Muscle of leg (tissue), 11 donors: ENCODE results near the gene PPOX. TPM values are rescaled to one million over a fixed set of nuclear protein-coding genes. Genes with fewer than 3 reads are reported as not detected.

Experiments
- DNase-seq: peaks from one replicate; pipeline ENCODE4 v3.0.0; 2013
- H3K27ac ChIP-seq: one replicate; pipeline ENCODE4 v1.5.1; 2013; ENCODE audit warnings: mild to moderate bottlenecking, low read length, control low read depth
- H3K27me3 ChIP-seq: one replicate; pipeline ENCODE4 v1.6.1; 2013; ENCODE audit warnings: low read length; ENCODE audit not compliant: control insufficient read depth, insufficient read depth
- H3K36me3 ChIP-seq: one replicate; pipeline ENCODE4 v1.6.1; 2013; ENCODE audit warnings: low read length; ENCODE audit not compliant: control insufficient read depth, insufficient read depth
- H3K4me1 ChIP-seq: one replicate; pipeline ENCODE4 v1.6.1; 2013; ENCODE audit warnings: low read length; ENCODE audit not compliant: control insufficient read depth, insufficient read depth
- H3K4me3 ChIP-seq: one replicate; pipeline ENCODE4 v1.5.1; 2013; ENCODE audit warnings: low read length, control low read depth
- H3K9me3 ChIP-seq: replicated peaks from 2 replicates; pipeline ENCODE4 v1.6.1; 2013; ENCODE audit warnings: low read depth, low read length; ENCODE audit not compliant: control insufficient read depth
- WGBS: methylation state at CpG from one replicate; pipeline ENCODE4 v1.1.5; 2013; ENCODE audit warnings: missing lambda C conversion rate; ENCODE audit not compliant: insufficient coverage; 5-methylcytosine and 5-hydroxymethylcytosine counted together
- polyA plus RNA-seq, 8 donors: library from polyadenylated mRNA; unstranded; fragments of 120-200 nt; gene quantifications; one replicate each; pipeline versions ENCODE4 v1.2.1 to v1.2.3, GENCODE V29; 2013; ENCODE audit warnings: inconsistent platforms in 1 of 8, low replicate concordance in 1 of 8; ENCODE audit not compliant: insufficient read length in 8 of 8, insufficient read depth in 1 of 8
- total RNA-seq: library from RNA; stranded (reverse); fragments of 120-200 nt; gene quantifications from one replicate; pipeline ENCODE4 v1.2.4, GENCODE V29; 2013

Gene PPOX
- total and polyA plus RNA-seq, 9 donors = 16.1 to 28.6 (median 22.3) TPM

DNA sequence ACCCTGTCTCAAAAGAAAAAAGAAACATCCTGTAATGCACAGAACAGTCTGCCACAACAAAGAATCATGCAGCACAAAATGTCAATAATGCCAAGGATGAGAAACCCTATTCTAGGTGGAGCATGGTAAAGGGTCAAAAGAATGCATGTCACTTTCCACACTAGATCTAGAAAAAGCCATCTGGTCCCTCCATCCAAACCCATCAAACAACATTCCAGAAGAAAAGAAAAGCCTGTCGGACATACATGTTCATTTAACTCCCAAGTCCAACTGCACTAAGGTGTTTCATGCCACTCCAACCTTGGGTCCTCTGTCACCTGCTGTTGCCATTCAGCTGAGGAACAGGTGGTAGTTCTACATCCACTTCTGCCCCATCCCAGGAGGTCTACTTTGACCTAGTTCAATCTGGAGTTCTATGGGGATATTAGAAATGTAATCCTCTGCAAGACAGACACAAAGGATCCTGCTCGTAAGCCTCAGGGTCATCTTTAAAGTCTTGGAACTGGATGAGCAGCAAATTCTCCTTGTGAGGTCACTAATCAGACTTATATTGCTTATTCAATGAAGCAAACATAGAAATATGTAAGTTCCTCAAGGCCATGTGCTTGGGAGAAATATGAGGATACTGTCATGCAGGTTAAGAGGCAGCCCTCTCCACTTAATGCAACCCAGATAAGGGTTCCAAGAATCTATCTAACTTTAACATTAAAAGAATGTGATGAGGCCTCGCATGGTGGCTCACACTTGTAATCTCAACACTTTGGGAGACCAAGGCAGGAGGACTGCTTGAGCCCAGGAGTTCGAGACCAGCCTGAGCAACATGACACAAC lies 37.4 kb upstream of the PPOX start:
- WGBS = 100% methylated on average over 2 of the region's 4 CpGs
- Histone ChIP-seq H3K4me1 (peaks cover 26% of the 10 kb centered on the region), H3K4me3 (no peak overlapping the region), H3K27me3 (no peaks in the 10 kb centered on the region), H3K36me3 (peaks cover 47% of the 10 kb centered on the region), H3K9me3 (no peaks in the 10 kb centered on the region), H3K27ac (no peak overlapping the region)
- DNase-seq = no peak

DNA sequence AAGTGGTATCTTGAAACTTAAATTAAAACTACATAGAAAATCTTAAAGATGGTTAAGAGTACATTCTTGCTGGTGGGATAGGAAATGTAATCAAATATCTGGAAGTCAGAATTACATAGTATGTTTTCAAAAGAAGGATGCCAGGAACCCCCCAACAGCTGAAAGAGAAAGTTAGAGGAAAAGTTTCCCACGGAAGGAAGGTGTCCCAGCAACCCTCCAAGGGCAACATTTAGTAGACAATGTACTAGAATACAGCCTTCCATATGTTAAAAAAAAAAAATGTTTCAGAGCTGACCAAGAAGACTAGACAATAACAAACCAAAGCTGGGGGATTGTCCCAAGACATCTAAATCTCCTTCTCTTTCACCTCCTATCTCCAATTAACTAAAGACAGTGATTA lies 36.0 kb upstream of the PPOX start:
- no peaks in the 10 kb centered on the region for H3K27me3 ChIP-seq
- DNase-seq = no peak
- peak overlapping the region; percentile 96 for H3K27ac ChIP-seq
- peaks cover 38% of the 10 kb centered on the region for H3K36me3 ChIP-seq
- no CpG with 5 or more reads among the region's 1 CpG for WGBS
- peaks cover 29% of the 10 kb centered on the region for H3K4me1 ChIP-seq
- no peaks in the 10 kb centered on the region for H3K9me3 ChIP-seq
- no peak overlapping the region for H3K4me3 ChIP-seq

GRCh38 chr1:161131523-161132409 lies 34.5 kb upstream of the PPOX start:
- Histone ChIP-seq H3K36me3 (peaks cover 27% of the 10 kb centered on the region), H3K27ac (peak overlapping the region; percentile 96), H3K9me3 (no peaks in the 10 kb centered on the region), H3K4me1 (peaks cover 29% of the 10 kb centered on the region), H3K4me3 (peak overlapping the region; percentile 68), H3K27me3 (no peaks in the 10 kb centered on the region)
- 0% methylated on average over 20 of the region's 22 CpGs for WGBS
- peak; percentile 72 for DNase-seq

DNA sequence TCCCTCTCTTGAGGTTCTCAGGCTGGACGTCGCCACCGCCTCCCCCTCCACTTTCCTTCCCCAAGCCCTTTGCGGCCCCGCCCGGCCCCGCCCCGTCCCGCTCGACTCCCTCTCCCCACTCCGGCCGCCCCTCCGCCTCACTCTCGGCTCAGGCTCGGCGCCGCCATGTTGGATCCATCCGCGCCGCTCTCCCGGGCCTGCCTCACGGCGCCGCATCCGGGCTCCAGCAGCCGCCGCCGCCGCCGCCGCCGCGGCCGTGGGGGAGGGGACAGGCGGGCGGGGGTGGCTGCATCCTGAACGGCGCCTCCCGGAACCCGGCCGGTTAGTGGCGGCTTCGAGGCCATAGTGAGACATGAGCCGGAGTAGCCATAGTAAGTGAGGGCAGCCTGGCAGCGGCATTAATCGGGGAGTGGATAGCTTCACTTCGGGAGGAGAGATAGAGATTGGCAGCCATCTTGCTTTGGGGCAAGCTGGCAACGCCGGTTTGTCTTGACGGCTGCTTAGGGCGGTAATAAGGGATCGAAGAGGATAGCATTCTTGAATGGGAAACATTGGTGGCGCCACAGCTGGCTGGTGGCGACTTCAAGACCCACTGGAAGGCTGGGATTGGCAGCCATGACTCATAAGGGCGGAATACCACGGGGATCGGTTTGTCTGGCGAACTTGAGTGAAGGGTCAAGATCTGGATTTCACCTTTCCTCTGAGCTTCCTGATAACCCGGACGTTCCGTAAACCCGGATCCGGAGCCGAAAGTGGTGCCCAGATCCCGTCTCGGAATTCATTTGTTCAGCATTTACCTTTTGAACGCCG lies 33.6 kb upstream of the PPOX start, which contains the start of gene DEDD:
Gene DEDD (minus strand): TSS at position 258 of the 810 bp plus-strand sequence. CDS start 8,205 bp downstream, outside the sequence.
- Histone ChIP-seq H3K4me3 (peak within 1 kb of the TSS; percentile 68), H3K9me3 (no peaks in the 10 kb centered on the region), H3K27ac (peak within 1 kb of the TSS; percentile 96), H3K36me3 (peaks cover 21% of the 10 kb centered on the region), H3K4me1 (peaks cover 33% of the 10 kb centered on the region), H3K27me3 (no peaks in the 10 kb centered on the region)
- under 1% methylated on average over 46 of the region's 68 CpGs for WGBS
- DNase-seq = peak; percentile 99

DNA sequence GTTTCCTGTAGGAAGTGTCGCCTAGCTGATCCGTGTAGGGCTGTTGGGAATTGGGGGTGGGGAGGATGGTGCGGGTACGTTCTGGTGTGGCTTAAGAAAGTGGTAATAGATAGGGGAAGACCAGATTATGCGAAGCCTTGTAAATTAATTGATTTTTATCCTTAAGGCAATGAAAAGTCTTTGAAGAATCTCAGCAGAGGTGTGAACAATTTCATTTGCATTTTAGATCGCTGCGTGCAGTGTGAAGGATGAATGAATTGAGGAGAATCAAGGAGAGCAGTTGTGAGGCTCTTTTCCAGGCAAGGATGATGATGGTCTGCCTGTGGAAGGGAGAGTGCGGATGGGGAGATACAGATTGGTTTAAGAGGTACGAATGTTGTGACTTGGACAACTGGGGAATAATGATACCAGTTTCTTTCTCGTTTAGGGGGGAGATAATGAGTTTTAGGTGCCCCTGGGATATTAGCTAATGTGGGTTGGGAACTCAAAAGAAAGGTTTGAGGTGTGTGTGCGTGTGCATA lies 32.9 kb upstream of the PPOX start:
- H3K4me3 ChIP-seq = peak overlapping the region; percentile 68
- H3K36me3 ChIP-seq = peaks cover 15% of the 10 kb centered on the region
- peak overlapping the region; percentile 96 for H3K27ac ChIP-seq
- H3K27me3 ChIP-seq = no peaks in the 10 kb centered on the region
- H3K9me3 ChIP-seq = no peaks in the 10 kb centered on the region
- peaks cover 34% of the 10 kb centered on the region for H3K4me1 ChIP-seq
- 2% methylated on average over 11 of the region's 11 CpGs for WGBS
- DNase-seq = no peak

- 33% methylated on average over 1 of the region's 3 CpGs for WGBS
- Histone ChIP-seq H3K4me1 (peaks cover 17% of the 10 kb centered on the region), H3K36me3 (no peaks in the 10 kb centered on the region), H3K9me3 (no peaks in the 10 kb centered on the region), H3K4me3 (no peak overlapping the region), H3K27me3 (no peaks in the 10 kb centered on the region), H3K27ac (peak overlapping the region; percentile 4)
- peak; percentile 80 for DNase-seq
Measured at GRCh38 chr1:161137881-161138280, 28.3 kb upstream of the PPOX start.

GRCh38 chr1:161138431-161138830 lies 27.8 kb upstream of the PPOX start:
- Histone ChIP-seq H3K27ac (no peak overlapping the region), H3K9me3 (no peaks in the 10 kb centered on the region), H3K4me1 (peaks cover 16% of the 10 kb centered on the region), H3K4me3 (no peak overlapping the region), H3K36me3 (no peaks in the 10 kb centered on the region), H3K27me3 (no peaks in the 10 kb centered on the region)
- 67% methylated on average over 1 of the region's 1 CpG for WGBS
- DNase-seq = no peak

GRCh38 chr1:161139766-161140165 lies 26.5 kb upstream of the PPOX start:
- DNase-seq = peak; percentile 74
- no peaks in the 10 kb centered on the region for H3K36me3 ChIP-seq

DNA sequence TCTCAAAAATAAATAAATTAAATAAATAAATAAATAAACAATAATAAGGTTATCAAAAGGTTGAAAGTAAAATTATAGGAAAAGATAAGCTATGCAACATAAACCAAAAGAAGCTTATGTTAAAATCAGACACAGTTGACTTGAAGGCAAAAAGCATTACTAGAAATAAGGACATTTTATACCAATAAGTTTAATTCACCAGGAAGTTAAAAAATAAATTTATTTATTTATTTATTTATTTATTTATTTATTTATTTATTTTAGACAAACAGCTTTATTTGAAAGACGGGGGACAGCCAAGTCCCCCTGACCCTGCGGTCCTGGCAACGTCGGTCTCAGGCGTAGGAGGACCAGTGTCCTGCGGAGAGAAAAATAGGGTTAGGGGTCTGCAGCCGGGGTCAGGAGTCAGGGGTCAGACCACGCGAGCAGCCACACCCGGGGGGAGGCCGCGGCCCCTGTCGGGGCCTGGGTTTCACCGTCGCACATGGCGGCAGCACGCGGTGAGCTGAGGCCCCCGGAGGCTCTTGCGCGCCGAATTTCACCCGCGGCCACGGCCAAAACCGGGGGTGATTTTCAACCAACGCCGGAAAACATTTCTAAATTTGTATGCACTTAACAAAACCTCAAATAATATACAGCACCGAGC lies 25.3 kb upstream of the PPOX start:
- no peaks in the 10 kb centered on the region for H3K36me3 ChIP-seq
- H3K4me3 ChIP-seq = no peak overlapping the region
- 89% methylated on average over 15 of the region's 29 CpGs for WGBS
- H3K9me3 ChIP-seq = no peaks in the 10 kb centered on the region
- H3K27me3 ChIP-seq = no peaks in the 10 kb centered on the region
- no peak overlapping the region for H3K27ac ChIP-seq
- H3K4me1 ChIP-seq = peaks cover 10% of the 10 kb centered on the region
- no peak for DNase-seq

More at GRCh38 chr1:161139766-161140165, 26.5 kb upstream of the PPOX start:
- WGBS = no CpG with 5 or more reads among the region's 1 CpG
- H3K27ac ChIP-seq = no peak overlapping the region
- no peak overlapping the region for H3K4me3 ChIP-seq
- H3K27me3 ChIP-seq = no peaks in the 10 kb centered on the region
- no peaks in the 10 kb centered on the region for H3K9me3 ChIP-seq
- peaks cover 10% of the 10 kb centered on the region for H3K4me1 ChIP-seq
